HepG2 (cell line): ENCODE data around the gene UGT3A2. TPM values are rescaled to one million over a fixed set of nuclear protein-coding genes. Genes with fewer than 3 reads are reported as not detected.
A peak's percentile ranks its signal among the peaks of the same experiment; 100 is the strongest.

Experiments
- ATAC-seq: fragments of 200-7000 bp; cut with Tn5 transposase; 3 replicates; pipeline ENCODE4 v1.9.1; 2020; ENCODE audit warnings: mild to moderate bottlenecking, moderate library complexity
- Bru-seq: library from RNA; stranded (reverse); fragments of 400-500 nt; gene quantifications from one replicate; lab custom pipeline; 2021; lab: Mats Ljungman, UMichigan
- BruChase-seq, 2 experiments: library from RNA; stranded (reverse); fragments of 400-500 nt; gene quantifications; one replicate each; lab custom pipeline; 2021; lab: Mats Ljungman, UMichigan
- BruUV-seq: library from RNA; stranded (reverse); fragments of 400-500 nt; replicated peaks from 2 replicates; lab custom pipeline; 2021; lab: Mats Ljungman, UMichigan
- CTCF ChIA-PET: fragments of 300-600 bp; formaldehyde crosslinking; extraction: SDS; loops from one replicate; lab custom pipeline; 2021; ENCODE audit warnings: low total read pairs, inconsistent platforms, low intra/inter-chr PET ratio; lab: Yijun Ruan, JAX
- POLR2A ChIA-PET: fragments of 350-600 bp; sonication (Branson Sonifier 250); formaldehyde crosslinking; loops from one replicate; lab custom pipeline; 2020; ENCODE audit warnings: antibody characterized with exemption, inconsistent platforms; lab: Yijun Ruan, JAX
- DNase-seq: peaks from one replicate; pipeline ENCODE4 v3.0.0-alpha.2; 2015; ENCODE audit warnings: low spot score
- FAIRE-seq: peaks from 3 replicates; lab custom pipeline; 2011; peaks lifted over from hg19 to GRCh38; lab: Jason Lieb, UNC
- H2AFZ ChIP-seq: one replicate; pipeline ENCODE4 v1.6.1; 2011; ENCODE audit warnings: low read length, inconsistent platforms
- H3K27ac ChIP-seq: fragments of 300-600 bp; 3 replicates; pipeline ENCODE4 v1.8.0; 2011; ENCODE audit warnings: mixed run types, mild to moderate bottlenecking, mixed read lengths, low read length, inconsistent platforms; ENCODE audit not compliant: insufficient read depth; ENCODE audit errors: extremely low read length
- H3K27me3 ChIP-seq, 2 experiments: fragments of 200-600 bp in 1 of 2; 2 replicates in 1 of 2; 3 replicates in 1 of 2; pipeline versions ENCODE4 v1.6.0 to v1.8.0; 2011; ENCODE audit warnings: low read length in 2 of 2, mild to moderate bottlenecking in 2 of 2, moderate library complexity in 2 of 2, inconsistent platforms in 1 of 2; ENCODE audit not compliant: insufficient read depth in 2 of 2, control insufficient read depth in 1 of 2
- H3K36me3 ChIP-seq, 2 experiments: fragments of 200-600 bp in 1 of 2; replicated peaks in 1 of 2; 2 replicates in 1 of 2; 3 replicates in 1 of 2; pipeline versions ENCODE4 v1.5.1 to v1.8.0; 2011; ENCODE audit warnings: low read length in 2 of 2, inconsistent platforms in 1 of 2; ENCODE audit not compliant: insufficient read depth in 2 of 2, control insufficient read depth in 1 of 2
- H3K4me1 ChIP-seq: 2 replicates; pipeline ENCODE4 v1.5.1; 2012; ENCODE audit warnings: low read length, inconsistent platforms; ENCODE audit not compliant: insufficient read depth
- H3K4me2 ChIP-seq: 2 replicates; pipeline ENCODE4 v1.6.0; 2011; ENCODE audit warnings: low read depth, low read length, inconsistent platforms
- H3K4me3 ChIP-seq, 3 experiments: fragments of 200-600 bp in 1 of 3; sonication (generic), shearing (Covaris generic) in 1 of 3; replicated peaks in 1 of 3; 2 replicates each; pipeline ENCODE4 v1.5.1; 2011 to 2016; ENCODE audit warnings: low read length in 3 of 3, inconsistent platforms in 2 of 3, low read depth in 2 of 3, mild to moderate bottlenecking in 2 of 3, control low read depth in 1 of 3, mixed read lengths in 1 of 3; ENCODE audit not compliant: insufficient read depth in 1 of 3
- H3K79me2 ChIP-seq: one replicate; pipeline ENCODE4 v1.6.1; 2011; ENCODE audit warnings: low read length, inconsistent platforms; ENCODE audit not compliant: insufficient read depth
- H3K9ac ChIP-seq: 2 replicates; pipeline ENCODE4 v1.6.0; 2011; ENCODE audit warnings: mild to moderate bottlenecking, low read depth, low read length, inconsistent platforms; ENCODE audit not compliant: insufficient read depth
- H3K9me3 ChIP-seq: 2 replicates; pipeline ENCODE4 v1.5.1; 2012; ENCODE audit warnings: mild to moderate bottlenecking, low read length
- H4K20me1 ChIP-seq: 2 replicates; pipeline ENCODE4 v1.6.0; 2011; ENCODE audit warnings: inconsistent platforms, mild to moderate bottlenecking, low read length, moderate library complexity; ENCODE audit not compliant: insufficient read depth
- WGBS: methylation state at CpG from one replicate; pipeline ENCODE4 v1.1.6; 2017; ENCODE audit warnings: low lambda C conversion rate; 5-methylcytosine and 5-hydroxymethylcytosine counted together
- in situ Hi-C: cut with HindIII; loops from 2 replicates; pipeline ENCODE4 v1.10.0; 2017; ENCODE audit warnings: low pct_unique_long_range_greater_than_20kb; ENCODE audit not compliant: extremely low pct_ligation_motif_present
- intact Hi-C: fragments of 100-400 bp; cut with micrococcal nuclease; formaldehyde crosslinking; loops from one replicate; pipeline ENCODE4 v1.10.0; 2022; ENCODE audit not compliant: unreplicated experiment
- long read RNA-seq, 2 experiments: library from RNA in 1 of 2; library from polyadenylated mRNA in 1 of 2; stranded (forward) in 1 of 2; unstranded in 1 of 2; transcript quantifications; one replicate each; pipeline ENCODE4 v2.0.0, GENCODE V29; 2019 to 2022
- polyA minus RNA-seq, 3 experiments: library from RNA; depleted of rRNA, polyadenylated mRNA; stranded (reverse); fragments of >200 nt; gene quantifications; 2 replicates each; pipeline ENCODE4 v1.2.3, GENCODE V29; 2011; ENCODE audit warnings: low replicate concordance in 1 of 3
- polyA plus RNA-seq, 8 experiments: library from polyadenylated mRNA; depleted of rRNA in 3 of 8; stranded (reverse) in 7 of 8; unstranded in 1 of 8; fragments of >200 nt; fragmentation: Illumina TruSeq in 4 of 8; extraction: Trizol in 4 of 8; gene quantifications; 2 replicates each; pipeline versions ENCODE4 v1.2.1 to v1.2.3, GENCODE V29; 2011 to 2016; ENCODE audit warnings: low read depth in 4 of 8, missing spikeins in 1 of 8, mixed read lengths in 1 of 8; ENCODE audit not compliant: insufficient read depth in 1 of 8
- total RNA-seq, 5 experiments: library from RNA; depleted of rRNA; stranded (reverse); fragments of >200 nt; fragmentation: Illumina TruSeq; extraction: Trizol; gene quantifications; 2 replicates each; pipeline ENCODE4 v1.2.3, GENCODE V29; 2016; ENCODE audit warnings: low read depth in 1 of 5
- TF ChIP-seq, protein P1 (sequence below): sonication (generic); formaldehyde crosslinking; IDR thresholded peaks from 2 replicates; pipeline ENCODE4 v1.4.0; 2020; ENCODE audit warnings: missing genetic modification reagents
- TF ChIP-seq, protein P2 (sequence below): sonication (generic); formaldehyde crosslinking; conservative IDR thresholded peaks from 2 replicates; pipeline ENCODE4 v1.8.0; 2022; ENCODE audit warnings: missing genetic modification reagents

Gene UGT3A2, protein sequence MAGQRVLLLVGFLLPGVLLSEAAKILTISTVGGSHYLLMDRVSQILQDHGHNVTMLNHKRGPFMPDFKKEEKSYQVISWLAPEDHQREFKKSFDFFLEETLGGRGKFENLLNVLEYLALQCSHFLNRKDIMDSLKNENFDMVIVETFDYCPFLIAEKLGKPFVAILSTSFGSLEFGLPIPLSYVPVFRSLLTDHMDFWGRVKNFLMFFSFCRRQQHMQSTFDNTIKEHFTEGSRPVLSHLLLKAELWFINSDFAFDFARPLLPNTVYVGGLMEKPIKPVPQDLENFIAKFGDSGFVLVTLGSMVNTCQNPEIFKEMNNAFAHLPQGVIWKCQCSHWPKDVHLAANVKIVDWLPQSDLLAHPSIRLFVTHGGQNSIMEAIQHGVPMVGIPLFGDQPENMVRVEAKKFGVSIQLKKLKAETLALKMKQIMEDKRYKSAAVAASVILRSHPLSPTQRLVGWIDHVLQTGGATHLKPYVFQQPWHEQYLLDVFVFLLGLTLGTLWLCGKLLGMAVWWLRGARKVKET
- total RNA-seq (2016; rRNA removed; fragmentation: Illumina TruSeq; extraction: Trizol), result not detected in 2 replicates
- total RNA-seq (2016; cell fraction: cytosol; rRNA removed; fragmentation: Illumina TruSeq; extraction: Trizol; ENCODE audit: low read depth), result not detected in 2 replicates
- total RNA-seq (2016; cell fraction: insoluble cytoplasmic fraction; rRNA removed; fragmentation: Illumina TruSeq; extraction: Trizol), result not detected in 2 replicates
- total RNA-seq (2016; cell fraction: membrane; rRNA removed; fragmentation: Illumina TruSeq; extraction: Trizol), result not detected in 2 replicates
- total RNA-seq (2016; cell fraction: nucleus; rRNA removed; fragmentation: Illumina TruSeq; extraction: Trizol), result not detected in 2 replicates
- polyA plus RNA-seq (2011; rRNA removed), result not detected in 2 replicates
- polyA plus RNA-seq (2011; cell fraction: cytosol; rRNA removed), result not detected in 2 replicates
- not detected in 2 replicates for polyA plus RNA-seq (2011; cell fraction: nucleus; rRNA removed)
- not detected in 2 replicates for polyA plus RNA-seq (2012)
- polyA plus RNA-seq (2016; cell fraction: cytosol; fragmentation: Illumina TruSeq; extraction: Trizol; ENCODE audit: low read depth), result not detected in 2 replicates
- polyA plus RNA-seq (2016; cell fraction: insoluble cytoplasmic fraction; fragmentation: Illumina TruSeq; extraction: Trizol; ENCODE audit: low read depth), result not detected in 2 replicates
- not detected in 2 replicates for polyA plus RNA-seq (2016; cell fraction: membrane; fragmentation: Illumina TruSeq; extraction: Trizol; ENCODE audit: low read depth)
- polyA plus RNA-seq (2016; cell fraction: nucleus; fragmentation: Illumina TruSeq; extraction: Trizol; ENCODE audit: insufficient read depth, low read depth), result not detected in 2 replicates
- polyA minus RNA-seq (2011; rRNA and poly(A)+ RNA removed; ENCODE audit: low replicate concordance), result not detected in 2 replicates
- not detected in 2 replicates for polyA minus RNA-seq (2011; cell fraction: cytosol; rRNA and poly(A)+ RNA removed)
- not detected in 2 replicates for polyA minus RNA-seq (2011; cell fraction: nucleus; rRNA and poly(A)+ RNA removed)
- Bru-seq, nascent RNA, result percentile 4 among the genes with signal in this experiment
- BruChase-seq, experiment 1, labeled RNA remaining after a 6-hour chase, result percentile 4 among the genes with signal in this experiment
- percentile 6 among the genes with signal in this experiment for BruChase-seq, experiment 2, labeled RNA remaining after a 2-hour chase
- long read RNA-seq, experiment 1, result 0 reads
- long read RNA-seq, experiment 2, result 0 reads

DNA sequence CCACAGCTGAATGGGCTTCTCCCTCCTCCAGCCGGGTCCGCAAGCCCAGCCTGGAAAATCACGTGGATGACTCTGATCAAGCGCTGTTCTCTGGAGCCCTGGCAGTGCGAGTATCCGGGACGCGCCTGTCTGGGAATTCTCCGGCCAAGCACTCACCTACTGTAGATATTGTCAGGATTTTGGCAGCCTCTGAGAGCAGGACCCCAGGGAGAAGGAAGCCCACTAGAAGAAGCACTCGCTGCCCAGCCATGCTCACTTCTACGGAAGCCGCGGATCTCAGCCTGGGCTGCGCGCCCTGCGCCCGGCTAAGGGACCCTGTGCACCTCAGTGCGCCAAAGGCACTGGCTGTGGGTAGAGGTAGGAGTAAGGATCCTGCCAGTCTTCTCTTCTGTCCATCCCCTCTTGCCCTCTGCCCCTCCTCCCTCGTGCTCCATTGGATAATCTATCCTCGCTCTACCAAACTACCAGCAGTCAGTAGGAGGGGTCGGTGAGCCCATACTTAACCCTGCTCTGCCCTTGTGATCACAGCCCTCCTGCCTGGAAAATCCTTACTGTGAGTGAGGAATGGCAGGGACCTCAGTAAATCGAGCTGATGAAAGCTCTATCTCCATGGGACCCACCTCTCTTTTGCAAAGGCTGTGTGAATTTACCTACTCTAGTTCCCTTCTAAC, at the start of gene UGT3A2:
Gene UGT3A2, minus strand, starts transcription at position 343 of the 671 bp plus-strand sequence. Its CDS starts 93 bp downstream, at position 250.
- Histone ChIP-seq H3K4me3 (no peak within 1 kb of the TSS), H3K79me2 (no peaks in the 10 kb centered on the region), H3K36me3 (no peaks in the 10 kb centered on the region), H4K20me1 (no peaks in the 10 kb centered on the region), H2AFZ (no peak within 1 kb of the TSS), H3K9ac (no peak within 1 kb of the TSS), H3K4me1 (0 out of 2 replicates have a peak, but pooled peaks cover 6% of the 10 kb centered on the region), H3K9me3 (no peaks in the 10 kb centered on the region), H3K27ac (no peak within 1 kb of the TSS), H3K4me2 (no peak within 1 kb of the TSS; the same call in 1 of the 2 replicates), H3K27me3 (peaks cover 2 to 22% of the 10 kb centered on the region in 2 experiments; a peak in 3 of 5 replicates)
- FAIRE-seq (no peak), DNase-seq (no peak), ATAC-seq (peak; percentile 73)
- WGBS, result 8% methylated on average over 10 of the region's 22 CpGs
- BruUV-seq, result no TSS peak
- intact Hi-C loops (no loop called here), in situ Hi-C loops (loop anchor here (25.0 kb wide), 1 partner anchor 621 kb away; no protein-coding TSS in a partner anchor)
- TF ChIP-seq, protein P1, sequence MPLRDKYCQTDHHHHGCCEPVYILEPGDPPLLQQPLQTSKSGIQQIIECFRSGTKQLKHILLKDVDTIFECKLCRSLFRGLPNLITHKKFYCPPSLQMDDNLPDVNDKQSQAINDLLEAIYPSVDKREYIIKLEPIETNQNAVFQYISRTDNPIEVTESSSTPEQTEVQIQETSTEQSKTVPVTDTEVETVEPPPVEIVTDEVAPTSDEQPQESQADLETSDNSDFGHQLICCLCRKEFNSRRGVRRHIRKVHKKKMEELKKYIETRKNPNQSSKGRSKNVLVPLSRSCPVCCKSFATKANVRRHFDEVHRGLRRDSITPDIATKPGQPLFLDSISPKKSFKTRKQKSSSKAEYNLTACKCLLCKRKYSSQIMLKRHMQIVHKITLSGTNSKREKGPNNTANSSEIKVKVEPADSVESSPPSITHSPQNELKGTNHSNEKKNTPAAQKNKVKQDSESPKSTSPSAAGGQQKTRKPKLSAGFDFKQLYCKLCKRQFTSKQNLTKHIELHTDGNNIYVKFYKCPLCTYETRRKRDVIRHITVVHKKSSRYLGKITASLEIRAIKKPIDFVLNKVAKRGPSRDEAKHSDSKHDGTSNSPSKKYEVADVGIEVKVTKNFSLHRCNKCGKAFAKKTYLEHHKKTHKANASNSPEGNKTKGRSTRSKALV (CRISPR knock-in tag), result peak; percentile 48; the same call in 1 of the 2 replicates
- TF ChIP-seq, protein P2, sequence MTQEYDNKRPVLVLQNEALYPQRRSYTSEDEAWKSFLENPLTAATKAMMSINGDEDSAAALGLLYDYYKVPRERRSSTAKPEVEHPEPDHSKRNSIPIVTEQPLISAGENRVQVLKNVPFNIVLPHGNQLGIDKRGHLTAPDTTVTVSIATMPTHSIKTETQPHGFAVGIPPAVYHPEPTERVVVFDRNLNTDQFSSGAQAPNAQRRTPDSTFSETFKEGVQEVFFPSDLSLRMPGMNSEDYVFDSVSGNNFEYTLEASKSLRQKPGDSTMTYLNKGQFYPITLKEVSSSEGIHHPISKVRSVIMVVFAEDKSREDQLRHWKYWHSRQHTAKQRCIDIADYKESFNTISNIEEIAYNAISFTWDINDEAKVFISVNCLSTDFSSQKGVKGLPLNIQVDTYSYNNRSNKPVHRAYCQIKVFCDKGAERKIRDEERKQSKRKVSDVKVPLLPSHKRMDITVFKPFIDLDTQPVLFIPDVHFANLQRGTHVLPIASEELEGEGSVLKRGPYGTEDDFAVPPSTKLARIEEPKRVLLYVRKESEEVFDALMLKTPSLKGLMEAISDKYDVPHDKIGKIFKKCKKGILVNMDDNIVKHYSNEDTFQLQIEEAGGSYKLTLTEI (CRISPR knock-in tag), result no peak
- ChIA-PET CTCF (no interaction called here), POLR2A (no interaction called here)
